Measurements from ENCODE around the gene MMP28. TPM values are rescaled to one million over a fixed set of nuclear protein-coding genes. Genes with fewer than 3 reads are reported as not detected.

Gene MMP28
- total RNA-seq, 1 experiment from 2014 or later, result 0.18 TPM

GRCh38 chr17:35799942-35800341, 4.5 kb upstream of the MMP28 start:
- peak; percentile 30 for DNase-seq (ENCODE audit: low read depth)

- DNase-seq (ENCODE audit: low read depth), result no peak
Observed at GRCh38 chr17:35797918-35798317, 2.5 kb upstream of the MMP28 start.

GRCh38 chr17:35797370-35797769, 1.9 kb upstream of the MMP28 start:
- DNase-seq (ENCODE audit: low read depth), result no peak

GRCh38 chr17:35796942-35797341, 1.5 kb upstream of the MMP28 start:
- no peak for DNase-seq (ENCODE audit: low read depth)

GRCh38 chr17:35795871-35796265, 427 bp upstream of the MMP28 start:
- no peak for DNase-seq (ENCODE audit: low read depth)

GRCh38 chr17:35793257-35793656, 2.2 kb downstream of the MMP28 start:
- DNase-seq (ENCODE audit: low read depth), result no peak

GRCh38 chr17:35791681-35792350, 3.6 kb downstream of the MMP28 start:
- no peak for DNase-seq (ENCODE audit: low read depth)

GRCh38 chr17:35790841-35791240, 4.6 kb downstream of the MMP28 start:
- DNase-seq (ENCODE audit: low read depth), result peak; percentile 50

- peak; percentile 90 for DNase-seq (ENCODE audit: low read depth)
Observed at GRCh38 chr17:35788477-35789368, 6.7 kb downstream of the MMP28 start.

GRCh38 chr17:35786941-35787432, 8.5 kb downstream of the MMP28 start:
- no peak for DNase-seq (ENCODE audit: low read depth)

GRCh38 chr17:35784895-35785294, 10.5 kb downstream of the MMP28 start:
- no peak for DNase-seq (ENCODE audit: low read depth)

- no peak for DNase-seq (ENCODE audit: low read depth)
Observed at GRCh38 chr17:35780950-35781349, 14.5 kb downstream of the MMP28 start.

GRCh38 chr17:35778641-35779196, 16.7 kb downstream of the MMP28 start:
- no peak for DNase-seq (ENCODE audit: low read depth)

- DNase-seq (ENCODE audit: low read depth), result no peak
Observed at GRCh38 chr17:35775583-35775982, 19.9 kb downstream of the MMP28 start.

- no peak for DNase-seq (ENCODE audit: low read depth)
Observed at GRCh38 chr17:35775039-35775438, 20.4 kb downstream of the MMP28 start.

- DNase-seq (ENCODE audit: low read depth), result peak; percentile 38
Observed at GRCh38 chr17:35774499-35774898, 20.9 kb downstream of the MMP28 start.

- DNase-seq (ENCODE audit: low read depth), result no peak
Observed at GRCh38 chr17:35773679-35774425, 21.6 kb downstream of the MMP28 start.

GRCh38 chr17:35773129-35773528, 22.3 kb downstream of the MMP28 start:
- no peak for DNase-seq (ENCODE audit: low read depth)

- no peak for DNase-seq (ENCODE audit: low read depth)
Observed at GRCh38 chr17:35769895-35770486, 25.4 kb downstream of the MMP28 start.

GRCh38 chr17:35768797-35769196, 26.6 kb downstream of the MMP28 start:
- no peak for DNase-seq (ENCODE audit: low read depth)

- peak; percentile 49 for DNase-seq (ENCODE audit: low read depth)
Observed at GRCh38 chr17:35766903-35767510, 28.4 kb downstream of the MMP28 start.
